Neural cell (in vitro differentiated cells): ENCODE data around the gene CLDN15. TPM values are rescaled to one million over a fixed set of nuclear protein-coding genes. Genes with fewer than 3 reads are reported as not detected.

Experiments
- H2AFZ ChIP-seq: fragments of 200-600, 300-800 bp; sonication (generic), shearing (Covaris generic); 2 replicates; pipeline ENCODE4 v1.6.0; 2014; ENCODE audit warnings: low read depth, mild to moderate bottlenecking, antibody characterized with exemption, low read length, moderate library complexity
- H3F3A ChIP-seq: fragments of 200-600 bp; shearing (Covaris generic); 2 replicates; pipeline ENCODE4 v1.6.1; 2016; ENCODE audit warnings: mild to moderate bottlenecking, moderate library complexity, mixed read lengths, antibody characterized with exemption, low read length; ENCODE audit not compliant: insufficient read depth, poor library complexity, severe bottlenecking
- H3K27ac ChIP-seq: fragments of 200-600, 300-800 bp; sonication (generic), shearing (Covaris generic); 2 replicates; pipeline ENCODE4 v1.5.1; 2014; ENCODE audit warnings: mild to moderate bottlenecking, low read length, moderate library complexity
- H3K27me3 ChIP-seq: fragments of 300-800, 200-600 bp; sonication (generic), shearing (Covaris generic); 2 replicates; pipeline ENCODE4 v1.6.0; 2014; ENCODE audit warnings: mild to moderate bottlenecking, low read depth, low read length, moderate library complexity; ENCODE audit not compliant: insufficient read depth
- H3K36me3 ChIP-seq: fragments of 300-800, 200-600 bp; sonication (generic), shearing (Covaris generic); 2 replicates; pipeline ENCODE4 v1.5.1; 2014; ENCODE audit warnings: mild to moderate bottlenecking, antibody characterized with exemption, low read length, moderate library complexity; ENCODE audit not compliant: insufficient read depth
- H3K4me2 ChIP-seq: fragments of 300-800, 200-600 bp; sonication (generic), shearing (Covaris generic); 2 replicates; pipeline ENCODE4 v1.6.0; 2014; ENCODE audit warnings: mild to moderate bottlenecking, low read length
- H3K4me3 ChIP-seq: fragments of 300-800, 200-600 bp; sonication (generic), shearing (Covaris generic); 2 replicates; pipeline ENCODE4 v1.5.1; 2014; ENCODE audit warnings: mild to moderate bottlenecking, low read length, moderate library complexity
- H3K79me2 ChIP-seq: fragments of 200-600 bp; shearing (Covaris generic); replicated peaks from 2 replicates; pipeline ENCODE4 v1.6.0; 2014; ENCODE audit warnings: mild to moderate bottlenecking, low read length, moderate library complexity; ENCODE audit not compliant: insufficient read depth
- H3K9ac ChIP-seq: fragments of 300-800, 200-600 bp; sonication (generic), shearing (Covaris generic); 2 replicates; pipeline ENCODE4 v1.6.1; 2016; ENCODE audit warnings: mild to moderate bottlenecking, low read length, mixed read lengths
- H3K9me2 ChIP-seq: fragments of 200-600 bp; shearing (Covaris generic); 2 replicates; pipeline ENCODE4 v1.6.1; 2016; ENCODE audit warnings: mild to moderate bottlenecking, low read length, mixed read lengths; ENCODE audit not compliant: insufficient read depth
- H3K9me3 ChIP-seq: fragments of 200-600, 300-800 bp; sonication (generic), shearing (Covaris generic); 2 replicates; pipeline ENCODE4 v1.6.1; 2016; ENCODE audit warnings: mild to moderate bottlenecking, mixed run types, low read length, moderate library complexity, mixed read lengths
- H4K20me1 ChIP-seq: fragments of 200-600 bp; shearing (Covaris generic); 2 replicates; pipeline ENCODE4 v1.6.1; 2016; ENCODE audit warnings: mild to moderate bottlenecking, mixed run types; ENCODE audit not compliant: insufficient read depth
- EP300 ChIP-seq: fragments of 450-650 bp; conservative IDR thresholded peaks from 2 replicates; pipeline ENCODE4 v1.6.1; 2014; ENCODE audit warnings: antibody characterized with exemption, mild to moderate bottlenecking, moderate library complexity; ENCODE audit not compliant: poor library complexity, severe bottlenecking
- MXI1 ChIP-seq: fragments of 450-650 bp; conservative IDR thresholded peaks from 2 replicates; pipeline ENCODE4 v1.6.1; 2014; ENCODE audit warnings: antibody characterized with exemption, mild to moderate bottlenecking; ENCODE audit not compliant: poor library complexity, severe bottlenecking
- POLR2AphosphoS5 ChIP-seq: IDR thresholded peaks from 2 replicates; pipeline ENCODE4 v1.6.1; 2012
- RAD21 ChIP-seq: fragments of 450-650 bp; conservative IDR thresholded peaks from 2 replicates; pipeline ENCODE4 v1.6.1; 2014; ENCODE audit warnings: antibody characterized with exemption, mild to moderate bottlenecking, moderate library complexity
- SMC3 ChIP-seq: fragments of 450-650 bp; conservative IDR thresholded peaks from 2 replicates; pipeline ENCODE4 v1.6.1; 2014; ENCODE audit warnings: antibody characterized with exemption, mild to moderate bottlenecking, moderate library complexity; ENCODE audit not compliant: poor library complexity
- TAF1 ChIP-seq: IDR thresholded peaks from 2 replicates; pipeline ENCODE4 v1.6.1; 2012; ENCODE audit warnings: low read depth
- polyA plus RNA-seq: library from polyadenylated mRNA; depleted of rRNA; stranded (reverse); fragments of >200 nt; gene quantifications from 2 replicates; pipeline ENCODE4 v1.2.3, GENCODE V29; 2014
- TF ChIP-seq, protein P1 (sequence below): IDR thresholded peaks from 2 replicates; pipeline ENCODE4 v1.6.1; 2012; ENCODE audit warnings: borderline replicate concordance
- TF ChIP-seq, protein P2 (sequence below): fragments of 450-650 bp; IDR thresholded peaks from 2 replicates; pipeline ENCODE4 v1.5.1; 2014; ENCODE audit warnings: antibody characterized with exemption, mild to moderate bottlenecking, moderate library complexity; ENCODE audit not compliant: poor library complexity, severe bottlenecking

Gene CLDN15
- polyA plus RNA-seq, 1 donor from 2014 or later, result 10.9 TPM

DNA sequence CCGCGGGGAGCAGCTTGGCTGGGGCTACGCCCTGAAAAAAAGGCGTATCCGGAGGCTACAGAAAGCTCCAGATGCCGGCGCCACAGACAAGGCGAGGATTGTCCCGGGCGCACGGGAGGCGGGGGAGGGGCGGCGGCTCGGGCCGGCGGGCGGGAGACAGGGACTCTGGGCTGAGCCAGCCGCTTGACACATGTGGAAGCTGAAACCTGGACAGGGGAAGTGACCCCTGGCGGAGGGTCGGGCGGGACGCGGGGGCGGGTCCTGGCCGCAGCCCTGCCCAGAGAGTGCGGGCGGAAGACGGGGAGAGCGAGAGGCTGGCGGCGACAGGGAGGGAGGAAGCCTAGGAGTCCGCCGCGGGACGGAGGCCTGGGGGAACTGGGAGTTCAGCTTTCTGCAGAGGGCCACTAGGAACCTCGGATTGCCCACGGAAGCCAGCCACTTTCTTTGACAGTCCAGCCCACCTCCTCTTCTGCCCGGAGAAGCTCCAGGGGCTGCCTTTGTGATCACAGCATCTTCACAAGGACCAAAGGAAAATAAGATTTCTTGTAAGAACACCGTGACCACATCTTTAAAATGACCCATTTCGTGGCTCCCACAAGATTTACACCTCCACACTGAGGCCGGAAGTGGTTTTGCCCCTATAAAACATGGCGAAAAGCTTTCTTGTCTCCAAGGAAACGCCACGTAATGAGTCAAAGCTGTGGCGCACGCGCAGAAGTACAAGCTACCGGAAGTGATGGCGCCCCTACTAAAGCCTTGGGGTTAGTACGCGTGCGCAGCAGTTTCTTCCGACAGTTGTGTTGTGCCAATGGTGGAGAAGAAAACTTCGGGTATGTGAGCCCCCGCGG is 20.0 kb downstream of the CLDN15 start, which contains the start of the genes PLOD3 and ZNHIT1:
TSS of gene PLOD3 (minus strand) at position 194 of the 848 bp plus-strand sequence. CDS start 307 bp downstream, outside the sequence.
TSS of gene ZNHIT1 (plus strand) at position 778 of the 848 bp plus-strand sequence. CDS start at position 809, 31 bp downstream.
- no peaks in the 10 kb centered on the region for H3K27me3 ChIP-seq
- peak within 1 kb of the TSS; percentile 88 for H3K4me2 ChIP-seq
- H3K9me3 ChIP-seq, result no peaks in the 10 kb centered on the region
- H4K20me1 ChIP-seq, result no peaks in the 10 kb centered on the region
- TF ChIP-seq SMC3 (no peak), POLR2AphosphoS5 (peak; percentile 28), EP300 (no peak), RAD21 (no peak), TAF1 (peak; percentile 36)
- TF ChIP-seq, protein P1, sequence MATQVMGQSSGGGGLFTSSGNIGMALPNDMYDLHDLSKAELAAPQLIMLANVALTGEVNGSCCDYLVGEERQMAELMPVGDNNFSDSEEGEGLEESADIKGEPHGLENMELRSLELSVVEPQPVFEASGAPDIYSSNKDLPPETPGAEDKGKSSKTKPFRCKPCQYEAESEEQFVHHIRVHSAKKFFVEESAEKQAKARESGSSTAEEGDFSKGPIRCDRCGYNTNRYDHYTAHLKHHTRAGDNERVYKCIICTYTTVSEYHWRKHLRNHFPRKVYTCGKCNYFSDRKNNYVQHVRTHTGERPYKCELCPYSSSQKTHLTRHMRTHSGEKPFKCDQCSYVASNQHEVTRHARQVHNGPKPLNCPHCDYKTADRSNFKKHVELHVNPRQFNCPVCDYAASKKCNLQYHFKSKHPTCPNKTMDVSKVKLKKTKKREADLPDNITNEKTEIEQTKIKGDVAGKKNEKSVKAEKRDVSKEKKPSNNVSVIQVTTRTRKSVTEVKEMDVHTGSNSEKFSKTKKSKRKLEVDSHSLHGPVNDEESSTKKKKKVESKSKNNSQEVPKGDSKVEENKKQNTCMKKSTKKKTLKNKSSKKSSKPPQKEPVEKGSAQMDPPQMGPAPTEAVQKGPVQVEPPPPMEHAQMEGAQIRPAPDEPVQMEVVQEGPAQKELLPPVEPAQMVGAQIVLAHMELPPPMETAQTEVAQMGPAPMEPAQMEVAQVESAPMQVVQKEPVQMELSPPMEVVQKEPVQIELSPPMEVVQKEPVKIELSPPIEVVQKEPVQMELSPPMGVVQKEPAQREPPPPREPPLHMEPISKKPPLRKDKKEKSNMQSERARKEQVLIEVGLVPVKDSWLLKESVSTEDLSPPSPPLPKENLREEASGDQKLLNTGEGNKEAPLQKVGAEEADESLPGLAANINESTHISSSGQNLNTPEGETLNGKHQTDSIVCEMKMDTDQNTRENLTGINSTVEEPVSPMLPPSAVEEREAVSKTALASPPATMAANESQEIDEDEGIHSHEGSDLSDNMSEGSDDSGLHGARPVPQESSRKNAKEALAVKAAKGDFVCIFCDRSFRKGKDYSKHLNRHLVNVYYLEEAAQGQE, result peak; percentile 6
- TF ChIP-seq, protein P2, sequence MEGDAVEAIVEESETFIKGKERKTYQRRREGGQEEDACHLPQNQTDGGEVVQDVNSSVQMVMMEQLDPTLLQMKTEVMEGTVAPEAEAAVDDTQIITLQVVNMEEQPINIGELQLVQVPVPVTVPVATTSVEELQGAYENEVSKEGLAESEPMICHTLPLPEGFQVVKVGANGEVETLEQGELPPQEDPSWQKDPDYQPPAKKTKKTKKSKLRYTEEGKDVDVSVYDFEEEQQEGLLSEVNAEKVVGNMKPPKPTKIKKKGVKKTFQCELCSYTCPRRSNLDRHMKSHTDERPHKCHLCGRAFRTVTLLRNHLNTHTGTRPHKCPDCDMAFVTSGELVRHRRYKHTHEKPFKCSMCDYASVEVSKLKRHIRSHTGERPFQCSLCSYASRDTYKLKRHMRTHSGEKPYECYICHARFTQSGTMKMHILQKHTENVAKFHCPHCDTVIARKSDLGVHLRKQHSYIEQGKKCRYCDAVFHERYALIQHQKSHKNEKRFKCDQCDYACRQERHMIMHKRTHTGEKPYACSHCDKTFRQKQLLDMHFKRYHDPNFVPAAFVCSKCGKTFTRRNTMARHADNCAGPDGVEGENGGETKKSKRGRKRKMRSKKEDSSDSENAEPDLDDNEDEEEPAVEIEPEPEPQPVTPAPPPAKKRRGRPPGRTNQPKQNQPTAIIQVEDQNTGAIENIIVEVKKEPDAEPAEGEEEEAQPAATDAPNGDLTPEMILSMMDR, result no peak
- H3K79me2 ChIP-seq, result peaks cover 22% of the 10 kb centered on the region
- peak within 1 kb of the TSS; percentile 94 for H3K4me3 ChIP-seq
- peak within 1 kb of the TSS; percentile 69 for H2AFZ ChIP-seq
- no peaks in the 10 kb centered on the region for H3K36me3 ChIP-seq
- no peaks in the 10 kb centered on the region for H3K9me2 ChIP-seq
- peak within 1 kb of the TSS; percentile 80 for H3K9ac ChIP-seq
- H3F3A ChIP-seq, result no peaks in the 10 kb centered on the region
- H3K27ac ChIP-seq, result peak within 1 kb of the TSS; percentile 74

DNA sequence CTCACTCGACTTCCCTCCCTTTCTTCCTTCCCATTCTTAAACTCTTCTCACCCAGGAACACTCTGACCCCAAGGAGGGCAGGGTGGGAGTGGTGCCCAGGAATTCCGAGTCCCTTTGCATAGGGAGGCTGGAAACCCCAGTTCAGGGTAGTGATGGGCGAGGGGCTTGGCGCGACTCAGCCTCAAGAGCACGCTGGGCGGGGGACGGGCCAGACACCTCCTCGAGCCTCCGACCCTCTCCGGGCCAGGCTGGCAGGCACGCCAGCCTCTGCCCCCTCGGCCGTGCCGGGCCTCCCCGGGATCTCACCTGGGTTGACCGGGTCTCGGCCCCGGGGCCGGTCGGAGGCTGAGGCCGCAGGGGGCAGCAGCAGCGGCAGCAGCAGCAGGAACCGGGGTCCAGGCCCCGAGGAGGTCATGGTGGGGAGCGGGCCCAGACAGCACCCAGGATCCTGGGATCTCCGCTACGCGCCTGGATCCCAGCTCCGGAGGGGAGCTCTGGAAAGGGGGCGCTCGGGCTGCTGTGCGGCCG is 20.7 kb downstream of the CLDN15 start:
- Histone ChIP-seq H3K4me3 (peak overlapping the region; percentile 94), H3K36me3 (no peaks in the 10 kb centered on the region), H2AFZ (peak overlapping the region; percentile 41), H3F3A (no peaks in the 10 kb centered on the region), H3K9me2 (no peaks in the 10 kb centered on the region), H3K27ac (peak overlapping the region; percentile 74), H3K4me2 (peak overlapping the region; percentile 88), H4K20me1 (no peaks in the 10 kb centered on the region), H3K27me3 (no peaks in the 10 kb centered on the region), H3K9me3 (no peaks in the 10 kb centered on the region), H3K79me2 (peaks cover 22% of the 10 kb centered on the region), H3K9ac (peak overlapping the region; percentile 80)
- TF ChIP-seq, protein P1, result peak; percentile 2
- TF ChIP-seq, protein P2, result no peak
- peak; percentile 1 for TF ChIP-seq MXI1
